K562 (cell line): ENCODE results near the gene BLID.

Experiments used
- ATF2 ChIP-seq: sonication (generic); formaldehyde crosslinking; IDR thresholded peaks from 2 replicates; pipeline ENCODE4 v1.8.1; 2022; ENCODE audit warnings: missing genetic modification reagents
- CBX5 ChIP-seq: IDR thresholded peaks from 2 replicates; pipeline ENCODE4 v1.6.1; 2014; ENCODE audit warnings: low read depth, borderline replicate concordance
- CTCF ChIP-seq, 3 experiments: IDR thresholded peaks in 2 of 3; conservative IDR thresholded peaks in 1 of 3; 2 replicates each; pipeline ENCODE4 v1.5.1; 2011 to 2012; ENCODE audit warnings: low read length in 3 of 3, mild to moderate bottlenecking in 3 of 3, control low read depth in 2 of 3, improper control_type of control experiment in 1 of 3, inconsistent platforms in 1 of 3, low read depth in 1 of 3, mixed read lengths in 1 of 3, moderate library complexity in 1 of 3; ENCODE audit not compliant: insufficient read depth in 2 of 3
- FOS ChIP-seq: IDR thresholded peaks from 3 replicates; pipeline ENCODE4 v1.6.1; 2011; ENCODE audit not compliant: insufficient read length; ENCODE audit errors: extremely low read depth
- HDGF ChIP-seq: fragments of 450-650 bp; IDR thresholded peaks from 2 replicates; pipeline ENCODE4 v1.6.1; 2016
- KLF10 ChIP-seq: fragments of 250-450 bp; sonication (Bioruptor Pico); IDR thresholded peaks from 2 replicates; pipeline ENCODE4 v1.6.1; 2021; ENCODE audit warnings: matching md5 sums
- NR2C1 ChIP-seq, 2 experiments: fragments of 450-650 bp; IDR thresholded peaks; 2 replicates each; pipeline ENCODE4 v1.6.1; 2017; ENCODE audit warnings: mild to moderate bottlenecking in 2 of 2, antibody characterized with exemption in 1 of 2, inconsistent platforms in 1 of 2, missing compliant biosample characterization in 1 of 2, missing genetic modification characterization in 1 of 2
- PBX2 ChIP-seq, 2 experiments: IDR thresholded peaks in 1 of 2; conservative IDR thresholded peaks in 1 of 2; 2 replicates each; pipeline ENCODE4 v1.6.1; 2016; ENCODE audit warnings: low read depth in 2 of 2, mild to moderate bottlenecking in 1 of 2, missing compliant biosample characterization in 1 of 2, missing genetic modification characterization in 1 of 2, moderate library complexity in 1 of 2
- POLR2AphosphoS5 ChIP-seq: IDR thresholded peaks from 2 replicates; pipeline ENCODE4 v1.6.1; 2011; ENCODE audit warnings: mild to moderate bottlenecking, low read depth, low read length, moderate library complexity; ENCODE audit not compliant: control insufficient read depth, insufficient read depth
- RBM14 ChIP-seq: fragments of 200-400 bp; formaldehyde crosslinking; IDR thresholded peaks from 2 replicates; pipeline ENCODE4 v1.6.1; 2018; ENCODE audit warnings: low read depth, mild to moderate bottlenecking, low read length, moderate library complexity, borderline replicate concordance; ENCODE audit not compliant: insufficient read depth
- SAFB2 ChIP-seq: fragments of 200-400 bp; formaldehyde crosslinking; IDR thresholded peaks from 2 replicates; pipeline ENCODE4 v1.6.1; 2018; ENCODE audit warnings: borderline replicate concordance, low read length, low read depth, moderate library complexity; ENCODE audit not compliant: severe bottlenecking
- ZNF239 ChIP-seq: fragments of 250-450 bp; sonication (Bioruptor Pico); IDR thresholded peaks from 2 replicates; pipeline ENCODE4 v1.4.0; 2020; ENCODE audit warnings: mild to moderate bottlenecking

GRCh38 chr11:122074022-122074421 is 42.0 kb downstream of the BLID start:
- TF ChIP-seq RBM14 = no peak
- TF ChIP-seq PBX2 (CRISPR knock-in tag; IDR thresholded peaks at IDR 0.05; ENCODE audit: low read depth) = no peak
- no peak for TF ChIP-seq PBX2 (tag; conservative IDR thresholded peaks at IDR 0.05; ENCODE audit: low read depth)
- TF ChIP-seq NR2C1 (IDR thresholded peaks at IDR 0.05) = no peak
- no peak for TF ChIP-seq NR2C1 (tag; IDR thresholded peaks at IDR 0.05)
- no peak for TF ChIP-seq HDGF
- no peak for TF ChIP-seq ATF2 (CRISPR knock-in tag)
- TF ChIP-seq POLR2AphosphoS5 = no peak
- no peak for TF ChIP-seq SAFB2
- TF ChIP-seq ZNF239 (CRISPR knock-in tag) = no peak
- TF ChIP-seq CBX5 = no peak
- TF ChIP-seq FOS = no peak
- no peak for TF ChIP-seq KLF10 (CRISPR knock-in tag)
- no peak for TF ChIP-seq CTCF (IDR thresholded peaks at IDR 0.05 in 2 of 3, conservative IDR thresholded peaks at IDR 0.05 in 1 of 3; ENCODE audit: insufficient read depth in 2 of 3, low read depth in 1 of 3, low read length in 3 of 3)
